Iris pigment epithelial cell (primary cell): Measurements from ENCODE around the gene NAPA.

Source experiments
- DNase-seq: peaks from one replicate; pipeline ENCODE4 v3.0.0-alpha.2; 2011; ENCODE audit warnings: low read depth

The NAPA gene

DNA sequence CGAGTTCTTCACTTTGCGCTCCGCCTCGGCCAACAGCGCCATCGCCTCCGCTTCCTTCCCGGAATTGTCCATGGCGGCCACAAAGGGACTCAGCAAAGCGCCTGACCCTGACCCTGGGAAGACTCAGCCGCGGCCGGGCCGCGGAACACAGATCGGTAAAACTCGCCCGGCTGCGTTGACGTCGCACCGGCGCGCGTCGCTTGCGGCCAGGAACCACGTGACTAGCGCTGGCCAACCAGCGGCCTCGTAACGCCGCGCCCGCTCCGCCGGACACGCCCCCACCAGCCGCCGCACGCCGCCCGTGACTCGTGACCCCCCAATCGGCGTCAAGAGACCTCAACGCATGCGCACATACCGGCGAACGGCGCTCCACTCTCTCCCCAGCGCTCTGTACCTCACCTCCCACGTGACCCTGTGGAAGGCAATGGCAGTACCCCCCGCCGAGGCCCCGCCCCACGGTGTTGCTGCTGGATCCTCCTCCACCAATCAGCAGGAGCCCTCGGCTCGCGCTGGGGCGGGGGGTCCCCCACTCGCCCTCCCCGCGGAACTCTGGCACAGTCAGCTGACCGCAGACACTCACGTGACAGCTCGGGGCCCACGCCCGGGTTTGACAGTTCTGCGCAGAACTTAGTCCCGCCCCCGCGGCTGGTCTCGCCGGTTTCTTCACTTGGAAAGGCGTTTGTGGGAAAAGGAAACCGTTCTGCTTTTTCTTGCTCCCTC lies at the start of gene NAPA:
NAPA (minus strand) TSS at position 195 of the 720 bp plus-strand sequence; CDS start at position 72, 123 bp downstream.
- DNase-seq, result peak; percentile 100

DNA sequence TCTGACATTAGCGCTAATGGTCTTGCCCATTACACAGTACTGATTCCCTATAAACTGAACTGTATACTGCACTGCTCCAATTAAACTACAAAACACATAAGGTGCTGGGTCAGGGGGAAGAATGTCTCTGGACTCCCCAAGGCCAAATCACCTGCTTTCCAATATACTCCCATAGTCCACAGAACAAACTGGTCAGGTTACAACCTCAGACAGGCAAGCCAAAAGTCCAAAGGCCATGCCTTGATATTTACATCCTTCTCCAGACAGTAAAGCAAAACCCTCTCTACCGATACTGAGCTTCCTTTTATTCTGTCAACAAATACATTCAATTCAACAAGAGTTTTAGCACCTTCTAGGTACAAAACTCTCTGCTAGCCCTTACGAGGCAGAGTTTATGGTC lies 49.2 kb upstream of the NAPA start:
- DNase-seq, result no peak

DNA sequence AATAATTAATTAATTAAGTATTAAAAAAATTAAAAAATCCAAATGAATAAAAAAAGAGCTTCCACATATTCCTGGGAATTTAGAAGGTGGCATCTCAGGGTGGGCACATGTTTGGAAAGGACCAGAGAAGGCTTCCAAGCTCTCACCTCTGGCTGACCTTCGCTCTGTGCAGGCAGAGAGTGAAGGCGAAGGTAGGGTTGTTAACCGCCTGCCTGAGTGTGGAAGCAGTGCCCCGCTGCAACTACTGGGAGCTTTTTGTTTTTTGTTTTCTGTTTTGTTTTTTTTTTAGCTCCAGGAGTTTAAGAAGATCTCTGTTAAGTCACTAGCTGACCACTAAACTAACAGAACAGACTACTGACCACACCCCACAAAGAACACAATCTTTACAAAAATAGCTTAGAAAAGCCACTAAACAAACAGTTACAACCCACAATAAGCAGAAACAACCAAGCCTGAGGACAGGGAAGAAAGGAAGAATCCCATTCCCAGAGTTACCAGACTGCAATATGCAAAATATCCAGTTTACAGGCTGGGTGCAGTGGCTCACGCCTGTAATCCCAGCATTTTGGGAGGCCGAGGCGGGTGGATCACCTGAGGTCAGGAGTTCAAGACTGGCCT lies 46.7 kb upstream of the NAPA start:
- DNase-seq, result no peak

DNA sequence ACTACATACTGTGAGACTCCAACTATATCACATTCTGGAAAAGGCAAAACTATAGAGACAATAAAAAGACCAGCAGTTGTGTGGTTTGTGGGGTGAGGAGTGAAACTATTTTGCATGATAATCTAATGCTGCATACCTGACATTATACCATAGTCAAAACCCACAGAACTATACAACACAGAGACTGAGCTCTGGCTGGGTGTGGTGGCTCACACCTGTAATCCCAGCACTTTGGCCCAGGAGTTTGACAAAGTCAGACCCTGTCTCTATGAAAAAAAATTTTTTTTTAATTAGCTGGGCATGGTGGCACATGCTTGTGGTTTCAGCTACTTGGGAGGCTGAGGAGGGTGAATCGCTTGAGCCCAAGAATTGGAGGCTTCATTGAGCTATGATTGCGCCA lies 46.1 kb upstream of the NAPA start:
- DNase-seq, result no peak

DNA sequence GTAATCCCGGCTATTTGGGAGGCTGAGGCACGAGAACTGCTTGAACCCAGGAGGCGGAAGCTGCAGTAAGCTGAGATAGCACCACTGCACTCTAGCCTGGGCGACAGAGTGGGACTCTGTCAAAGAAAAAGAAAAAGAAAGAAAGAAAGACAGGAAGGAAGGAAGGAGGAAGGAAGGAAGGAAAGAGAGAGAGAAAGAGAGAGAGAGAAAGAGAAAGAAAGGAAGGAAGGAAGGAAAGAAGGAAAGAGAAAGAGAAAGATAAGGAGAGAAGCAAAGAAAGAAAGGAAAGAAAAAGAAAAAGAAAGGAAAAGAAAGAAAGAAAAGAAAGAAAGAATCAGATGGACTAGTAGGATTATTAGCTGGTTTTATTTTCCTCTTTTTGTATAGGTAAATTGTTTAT lies 35.3 kb upstream of the NAPA start:
- DNase-seq, result no peak

DNA sequence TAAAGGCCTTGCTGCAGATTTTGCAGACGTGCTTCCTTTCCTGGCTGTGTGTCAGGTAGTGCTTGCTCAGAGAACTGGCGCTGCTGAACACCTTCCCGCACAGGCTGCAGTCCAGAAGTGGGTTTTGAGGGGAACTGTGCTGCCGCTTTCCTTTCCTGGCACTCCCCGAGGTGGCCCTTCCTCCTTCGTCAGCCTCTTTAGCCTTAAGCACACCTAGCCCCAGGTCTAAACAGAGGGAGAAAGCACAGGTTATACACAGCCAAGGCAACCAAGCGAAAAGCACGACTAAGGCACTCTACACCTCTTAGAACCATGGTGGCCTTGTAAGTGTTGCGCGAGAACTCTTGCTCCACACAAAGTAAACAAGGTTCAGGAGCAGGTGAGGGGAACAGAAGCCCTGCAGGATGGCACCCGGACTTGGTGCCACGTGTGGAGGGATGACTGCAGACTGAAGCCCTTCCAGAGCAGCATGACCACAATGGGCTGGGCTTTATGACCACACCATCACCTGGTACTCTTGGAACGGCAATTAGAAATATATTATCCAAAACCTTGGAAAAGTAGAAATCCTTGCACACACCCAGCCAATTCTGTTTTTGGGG lies 34.5 kb upstream of the NAPA start:
- DNase-seq, result no peak

DNA sequence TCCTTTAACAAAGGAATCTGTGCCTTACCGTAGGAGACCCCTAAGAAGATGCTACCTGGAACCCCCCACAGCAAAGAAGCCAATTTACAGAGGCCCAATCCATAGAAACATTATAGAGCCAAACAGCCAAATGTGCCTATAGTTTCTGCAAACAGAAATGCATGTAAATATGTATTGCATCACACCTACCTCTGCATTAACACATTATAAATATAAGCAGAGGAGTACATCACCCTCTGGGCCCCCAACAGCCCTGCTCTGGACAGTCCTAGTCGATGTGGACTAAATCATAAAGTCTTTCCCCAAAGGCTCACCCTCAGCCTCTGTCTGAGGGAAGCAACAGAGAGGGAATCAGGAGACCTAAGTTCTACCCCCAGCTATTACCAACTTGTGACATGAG lies 32.3 kb upstream of the NAPA start:
- no peak for DNase-seq

DNA sequence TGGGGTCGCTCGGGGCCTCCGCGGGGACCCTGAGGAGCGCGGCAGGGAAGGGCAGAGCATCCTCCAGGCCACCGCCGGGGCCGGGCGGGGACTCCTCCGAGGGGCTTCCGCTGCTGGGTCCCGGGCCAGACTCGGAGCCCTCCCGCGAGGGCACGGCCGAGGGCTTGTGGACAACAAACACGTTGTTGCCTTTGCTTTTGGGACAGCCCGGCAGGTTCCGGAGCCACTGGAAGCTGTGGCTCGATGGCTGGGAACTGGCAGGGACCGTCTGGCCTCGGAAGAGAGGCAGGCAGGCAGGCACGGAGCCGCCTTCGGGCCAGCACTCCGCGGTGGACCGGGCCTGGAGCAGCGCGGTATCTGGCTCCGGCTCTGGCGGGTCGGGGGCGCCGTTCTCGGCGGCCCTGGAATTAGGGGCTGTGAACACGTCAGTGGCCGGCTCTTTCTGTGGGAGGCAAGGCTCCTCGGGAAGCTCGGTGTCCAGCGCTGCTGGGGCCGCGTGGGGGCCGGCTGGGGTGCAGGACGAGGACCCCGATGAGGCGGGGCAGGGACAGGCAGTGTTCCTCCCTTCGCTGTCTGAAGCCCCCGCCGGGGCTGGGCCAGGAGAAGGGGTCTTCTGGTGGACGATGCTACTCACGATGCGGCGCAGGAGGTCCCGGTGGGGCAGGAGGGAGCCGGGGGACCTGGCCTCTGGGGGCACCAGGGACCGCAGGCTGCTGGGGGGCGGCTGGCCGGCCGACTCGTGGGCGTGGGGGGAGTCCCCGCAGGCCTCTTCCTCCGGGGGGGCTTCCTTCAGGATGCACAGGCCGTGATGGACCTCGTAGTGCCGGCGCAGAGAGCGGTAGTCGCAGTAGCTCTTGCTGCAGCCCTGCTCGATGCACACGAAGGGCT lies 30.4 kb upstream of the NAPA start:
- no peak for DNase-seq

DNA sequence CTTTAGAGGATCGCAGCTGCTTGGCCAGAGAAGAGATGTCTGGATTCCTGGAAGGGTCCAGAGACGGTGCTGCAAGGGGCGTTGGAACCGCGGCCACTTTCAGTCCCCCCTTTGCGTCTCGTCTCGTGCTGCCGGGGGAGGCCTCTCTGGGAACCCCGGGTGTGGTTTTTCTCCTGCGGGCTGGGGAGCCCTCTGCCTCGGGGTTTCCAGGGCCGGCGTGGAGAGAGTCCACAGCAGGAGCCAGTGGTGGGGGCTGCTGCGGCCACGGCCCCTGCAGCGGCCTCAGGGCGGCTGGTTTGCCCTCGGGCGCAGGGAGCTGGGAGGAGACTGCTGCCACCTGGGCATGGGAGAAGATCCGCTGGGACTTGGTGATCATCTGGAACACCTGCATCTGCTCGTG lies 29.6 kb upstream of the NAPA start:
- DNase-seq, result no peak

DNA sequence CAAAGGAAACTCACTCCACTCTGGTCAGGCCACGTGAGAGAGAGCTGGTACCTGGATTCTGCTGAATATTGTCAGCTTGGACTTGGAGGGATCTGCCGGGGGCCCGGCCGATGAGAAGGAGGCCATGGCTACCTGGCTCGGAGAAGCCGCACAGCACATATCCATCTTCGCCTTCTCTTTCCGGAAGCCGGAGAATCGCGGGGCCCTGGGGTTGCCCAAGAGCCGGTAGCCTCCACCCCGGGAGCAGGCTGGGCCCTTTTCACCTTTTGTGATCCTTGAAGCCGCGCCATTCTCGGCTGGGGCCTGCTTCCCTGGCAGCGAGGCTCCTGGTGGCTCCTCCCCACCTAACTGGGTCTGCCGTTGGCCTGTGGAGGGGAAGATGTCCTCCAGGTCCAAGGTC lies 29.2 kb upstream of the NAPA start:
- DNase-seq, result no peak

DNA sequence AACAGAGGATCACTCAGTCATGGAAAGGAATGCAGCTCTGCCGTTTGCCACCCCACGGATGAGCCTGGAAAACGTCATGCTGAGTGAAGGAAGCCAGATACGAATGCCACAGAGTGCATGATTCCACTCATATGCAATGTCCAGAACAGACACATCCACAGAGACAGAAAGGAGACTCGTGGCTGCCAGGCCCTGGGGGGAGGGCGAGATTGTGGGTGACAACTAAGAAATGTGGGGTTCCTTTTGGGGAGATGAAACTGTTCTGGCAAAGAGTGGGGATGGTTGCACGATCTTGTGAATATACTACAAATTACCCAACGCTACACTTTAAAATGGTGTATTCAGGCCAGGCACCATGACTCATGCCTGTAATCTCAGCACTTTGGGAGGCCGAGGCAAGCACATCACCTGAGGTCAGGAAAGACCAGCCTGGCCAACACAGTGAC lies 27.2 kb upstream of the NAPA start:
- DNase-seq, result peak; percentile 19

DNA sequence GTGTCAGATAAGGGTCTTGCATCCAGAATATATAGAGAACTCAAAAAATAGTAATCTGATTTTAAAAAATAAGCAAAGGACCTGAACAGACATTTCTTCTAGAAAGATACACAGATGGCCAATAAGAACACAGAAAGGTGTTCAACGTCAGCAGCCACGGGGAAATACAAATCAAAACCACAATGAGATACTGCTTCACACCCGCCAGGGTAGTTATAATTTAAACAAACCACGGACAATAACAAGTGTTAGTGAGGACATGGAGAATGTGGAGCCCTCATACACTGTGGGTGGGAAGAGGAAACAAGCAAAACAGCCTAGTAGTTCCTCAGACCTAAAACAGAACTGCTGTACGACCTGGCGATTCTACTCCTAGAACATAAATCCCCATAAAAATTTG lies 26.7 kb upstream of the NAPA start:
- no peak for DNase-seq

DNA sequence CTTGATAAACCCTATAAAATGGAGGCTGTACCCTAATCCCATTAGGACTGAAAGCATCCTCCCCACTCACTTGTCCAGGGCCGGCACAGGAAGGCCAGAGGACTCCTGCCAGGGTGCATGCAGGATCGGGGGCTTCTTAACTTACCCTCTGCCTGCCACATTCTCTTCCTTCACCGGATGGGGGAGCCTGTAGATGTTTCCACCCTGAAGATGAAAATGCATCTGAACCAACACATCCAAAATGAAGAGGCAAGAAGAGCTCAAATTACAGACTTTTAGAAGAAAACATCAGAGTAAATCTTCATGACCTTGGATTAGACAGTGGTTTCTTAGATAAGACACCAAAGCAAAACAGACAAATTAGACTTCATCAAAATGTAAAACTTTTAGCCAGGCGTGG lies 25.9 kb upstream of the NAPA start:
- DNase-seq, result peak; percentile 65

DNA sequence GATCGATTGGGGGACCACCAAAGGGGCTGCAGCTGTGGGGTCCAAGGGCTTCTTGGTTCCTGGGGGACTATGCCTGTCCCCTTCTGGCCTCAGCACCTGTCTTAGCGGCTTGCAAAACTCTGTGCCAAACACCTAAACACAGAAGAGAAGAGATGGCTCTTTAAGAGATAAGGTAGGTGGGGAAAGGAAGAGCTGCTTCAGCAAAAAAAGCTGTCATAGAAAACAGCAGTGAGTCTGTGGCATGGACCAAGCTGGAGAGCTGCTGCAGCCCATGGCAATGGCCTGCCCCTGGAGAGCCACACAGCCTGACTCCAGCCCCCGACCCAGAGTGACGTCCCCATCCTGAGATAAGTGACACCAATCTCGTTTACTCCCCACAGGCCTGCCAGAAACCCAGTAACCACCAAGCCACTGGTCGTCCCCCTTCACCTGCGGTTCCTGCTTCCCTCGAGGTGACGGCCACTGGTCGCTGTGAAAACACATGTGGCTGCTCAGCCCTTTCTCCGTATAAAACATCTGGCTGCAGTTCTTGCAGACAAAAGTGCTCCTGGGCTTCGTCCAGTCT lies 25.0 kb upstream of the NAPA start:
- DNase-seq, result no peak

DNA sequence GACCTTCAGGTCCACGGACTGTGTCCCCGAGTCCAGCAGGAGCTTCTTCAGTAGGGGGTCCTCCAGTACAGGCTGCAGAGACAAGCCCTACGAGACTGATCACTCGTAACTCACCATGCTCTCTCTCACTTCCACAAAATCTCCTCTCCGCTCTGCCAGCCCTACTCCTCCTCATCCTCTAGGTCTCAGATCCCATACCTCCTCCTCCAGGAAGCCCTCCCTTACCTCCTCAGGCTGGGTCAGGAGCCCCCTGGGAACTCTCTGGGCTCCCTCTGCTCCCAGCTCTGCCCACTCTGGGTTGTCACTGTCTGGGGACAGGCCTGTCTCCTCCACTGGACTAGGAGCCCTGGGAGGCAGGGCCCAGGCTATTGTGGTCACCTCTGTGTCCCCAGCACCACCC lies 23.9 kb upstream of the NAPA start:
- no peak for DNase-seq

DNA sequence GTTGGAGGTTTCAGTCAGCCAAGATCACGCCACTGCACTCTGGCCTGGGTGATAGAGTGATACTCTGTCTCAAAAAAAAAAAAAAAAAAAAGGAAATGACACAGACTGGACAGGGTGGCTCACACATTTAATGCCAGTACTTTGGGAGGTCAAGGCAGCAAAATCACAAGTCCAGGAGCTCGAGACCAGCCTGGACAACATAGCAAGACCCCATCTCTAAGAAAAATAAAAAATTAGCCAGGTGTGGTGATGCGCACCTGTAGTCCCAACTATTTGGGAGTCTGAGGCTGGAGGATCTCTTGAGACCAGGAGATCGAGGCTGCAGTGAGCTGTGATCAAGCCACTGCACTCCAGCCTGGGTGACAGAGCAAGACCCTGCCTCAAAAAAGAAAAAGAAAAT lies 22.6 kb upstream of the NAPA start:
- DNase-seq, result no peak

DNA sequence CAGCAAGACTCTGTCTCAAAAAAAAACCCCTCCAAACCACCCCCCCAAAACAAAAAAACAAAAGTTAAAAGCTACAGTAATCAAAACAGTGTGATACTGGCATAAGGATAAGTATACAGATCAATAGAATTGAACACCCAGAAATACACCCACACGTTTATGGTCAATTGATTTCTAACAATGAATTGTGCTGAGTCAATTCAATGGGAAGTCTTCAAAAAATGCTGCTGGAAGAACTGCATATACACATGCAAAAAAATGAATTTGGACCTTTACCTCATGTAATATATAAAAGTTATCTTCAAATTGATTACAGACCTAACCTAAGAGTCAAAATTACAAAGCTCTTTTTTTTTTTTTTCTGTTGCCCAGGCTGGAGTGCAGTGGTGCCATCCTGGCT lies 19.8 kb upstream of the NAPA start:
- DNase-seq, result no peak

DNA sequence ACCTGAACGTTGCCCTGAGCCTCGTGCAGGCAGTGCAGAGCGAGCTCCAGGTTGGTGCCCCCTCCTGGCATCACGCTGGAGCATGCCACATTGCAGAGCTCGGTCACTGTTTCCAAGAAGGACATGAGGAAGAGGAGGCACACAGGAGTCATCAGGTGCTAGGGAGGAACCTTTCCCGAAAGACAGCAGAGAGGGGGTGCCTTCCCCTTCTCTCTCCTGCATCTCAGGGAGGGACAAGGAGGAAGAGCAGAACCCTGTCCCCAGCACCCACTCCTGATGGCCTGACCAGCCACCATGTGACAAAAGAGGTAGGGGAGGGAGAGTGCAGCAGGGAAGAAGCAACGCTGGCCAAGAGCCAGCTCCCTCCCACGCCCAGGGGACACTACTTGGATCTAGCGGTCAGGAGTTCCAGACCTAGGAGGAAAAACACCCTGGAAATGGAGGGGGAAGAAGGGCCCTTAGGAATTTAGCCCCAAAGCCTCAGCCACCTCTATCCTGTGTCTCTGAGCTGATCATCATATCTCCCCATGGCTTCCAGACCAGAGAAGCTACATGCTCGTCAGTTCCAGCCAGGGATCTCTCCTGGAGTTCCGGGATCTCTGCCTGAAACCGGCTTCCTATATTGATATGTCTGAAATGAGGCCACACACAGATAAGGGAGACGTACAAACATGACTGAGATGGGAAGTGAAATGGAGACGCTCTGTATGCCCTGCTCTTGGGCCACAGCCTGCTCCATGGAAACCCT lies 17.0 kb upstream of the NAPA start:
- DNase-seq, result no peak

DNA sequence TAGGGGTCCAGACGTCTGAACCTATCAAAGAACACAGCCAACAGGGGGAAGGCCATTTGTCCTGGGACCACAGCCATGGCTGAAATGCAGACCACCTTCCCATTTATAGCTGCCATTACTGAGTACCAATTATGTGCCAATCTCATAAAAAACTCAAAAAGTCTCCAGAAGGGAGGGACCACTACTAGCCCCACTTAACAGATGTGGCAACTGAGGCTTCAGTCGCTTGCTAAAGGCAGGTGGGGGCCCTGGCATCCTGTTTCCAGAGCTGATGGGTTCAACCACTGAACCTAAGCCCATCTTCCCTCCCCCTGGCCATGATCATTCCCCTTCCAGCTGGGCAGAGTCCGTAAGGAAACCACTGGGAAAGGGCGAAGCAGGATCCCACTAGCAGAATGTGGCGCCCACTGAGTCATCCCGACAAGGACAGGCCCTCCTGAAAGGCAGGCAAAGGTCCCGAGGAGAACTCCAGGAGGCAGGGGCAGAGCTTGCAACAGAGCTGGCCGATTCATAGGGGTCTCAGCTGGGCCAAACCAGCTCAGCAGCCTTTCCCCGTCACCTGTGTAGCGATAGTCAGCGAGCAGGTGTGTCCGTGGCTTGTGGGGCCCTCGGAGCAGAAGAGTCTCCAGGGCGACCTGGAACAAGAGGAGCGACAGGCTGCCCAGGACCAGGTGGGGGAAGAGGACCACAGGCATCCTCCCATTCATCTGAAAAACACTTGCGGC lies 14.3 kb upstream of the NAPA start:
- DNase-seq, result no peak

DNA sequence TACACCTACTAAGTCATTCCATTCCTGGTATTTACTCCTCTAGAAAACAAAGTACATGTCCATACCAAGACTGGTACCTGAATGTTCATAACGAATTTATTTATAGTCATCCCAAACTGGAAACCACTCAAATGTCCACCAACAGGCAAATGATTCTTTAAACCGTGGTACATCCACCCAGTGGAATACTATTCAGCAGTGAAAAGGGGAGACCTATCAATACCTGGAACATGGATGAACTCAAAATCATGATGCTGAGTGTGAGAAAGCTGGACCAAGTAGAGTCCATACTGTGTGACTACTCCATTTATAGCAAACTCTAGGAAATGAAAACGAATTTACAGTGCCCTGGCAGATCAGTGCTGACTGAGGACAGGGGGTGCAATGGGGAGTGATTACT lies 11.9 kb upstream of the NAPA start:
- no peak for DNase-seq

DNA sequence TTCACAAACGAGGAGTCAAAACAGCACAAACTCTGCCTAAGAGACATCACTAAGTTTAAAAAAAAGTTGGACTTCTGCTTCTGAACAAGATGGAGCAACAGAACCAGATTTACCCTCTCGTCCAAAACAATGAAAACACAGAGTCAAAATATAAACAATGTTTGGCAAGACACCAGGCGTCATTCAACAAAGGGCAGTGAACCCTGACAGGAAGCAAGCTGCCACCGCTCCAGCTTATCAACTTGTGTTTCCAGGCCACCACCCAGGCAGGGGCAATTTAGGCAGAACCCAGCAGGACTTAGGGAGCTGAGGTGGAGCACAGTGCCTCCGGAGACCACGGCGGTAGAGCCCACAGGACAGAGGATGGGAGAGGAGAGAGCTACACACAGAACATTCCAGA lies 8.6 kb upstream of the NAPA start:
- no peak for DNase-seq
